NCI-H460 (cell line): Measurements from ENCODE around the gene KLF7. TPM values are rescaled to one million over a fixed set of nuclear protein-coding genes. Genes with fewer than 3 reads are reported as not detected.

Source experiments
- DNase-seq: peaks from one replicate; pipeline ENCODE4 v3.0.0-alpha.2; 2016; ENCODE audit warnings: low read depth; ENCODE audit errors: extremely low read depth
- total RNA-seq: library from RNA; depleted of rRNA; stranded (reverse); fragments of >200 nt; shearing (Covaris generic); gene quantifications from 2 replicates; pipeline ENCODE4 v1.2.3, GENCODE V29; 2014

KLF7 gene
- total RNA-seq, 1 experiment from 2014 or later = 22.3 TPM

GRCh38 chr2:207101984-207102383 lies 63.8 kb downstream of the KLF7 start:
- DNase-seq = no peak

- DNase-seq = no peak
Measured at GRCh38 chr2:207097278-207097677, 68.5 kb downstream of the KLF7 start.

GRCh38 chr2:207095963-207096362 lies 69.8 kb downstream of the KLF7 start:
- no peak for DNase-seq

DNA sequence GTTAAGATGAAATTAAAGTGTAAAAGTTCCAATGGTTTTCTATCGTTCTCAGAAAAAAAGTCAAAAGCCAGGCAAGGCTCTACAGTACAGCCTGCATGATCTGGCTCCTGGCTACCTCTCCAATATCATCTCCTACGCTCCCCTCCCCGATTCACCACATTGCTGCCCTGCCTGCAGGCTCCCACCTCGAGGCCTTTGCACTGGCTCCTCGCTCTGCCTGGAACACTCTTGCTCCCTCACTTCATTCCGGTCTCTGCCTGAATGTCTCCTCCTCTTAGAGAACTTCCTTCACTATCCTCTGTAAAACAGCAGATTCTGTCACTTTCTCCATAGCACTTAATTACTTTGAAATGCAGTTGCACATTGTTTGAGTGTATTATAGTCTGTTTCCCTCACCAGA lies 72.5 kb downstream of the KLF7 start:
- no peak for DNase-seq

DNA sequence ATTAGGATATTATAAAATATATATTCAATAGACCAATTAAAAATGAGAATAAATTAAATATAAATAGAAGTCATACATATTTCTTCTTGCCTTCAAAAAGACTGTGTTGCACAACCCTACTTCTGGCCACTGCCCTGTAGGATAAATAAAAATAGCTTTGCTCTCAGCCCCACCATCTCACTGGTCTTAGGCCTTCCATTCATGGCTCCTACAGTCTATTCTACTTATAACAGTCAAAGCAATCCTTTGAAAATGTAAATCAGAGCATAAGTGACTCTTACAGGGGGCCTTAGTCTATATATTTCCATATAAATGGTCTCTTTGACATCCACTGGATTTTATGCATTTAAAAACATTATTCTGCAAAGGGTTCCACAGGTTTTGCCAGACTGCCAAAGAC lies 72.9 kb downstream of the KLF7 start:
- no peak for DNase-seq

DNA sequence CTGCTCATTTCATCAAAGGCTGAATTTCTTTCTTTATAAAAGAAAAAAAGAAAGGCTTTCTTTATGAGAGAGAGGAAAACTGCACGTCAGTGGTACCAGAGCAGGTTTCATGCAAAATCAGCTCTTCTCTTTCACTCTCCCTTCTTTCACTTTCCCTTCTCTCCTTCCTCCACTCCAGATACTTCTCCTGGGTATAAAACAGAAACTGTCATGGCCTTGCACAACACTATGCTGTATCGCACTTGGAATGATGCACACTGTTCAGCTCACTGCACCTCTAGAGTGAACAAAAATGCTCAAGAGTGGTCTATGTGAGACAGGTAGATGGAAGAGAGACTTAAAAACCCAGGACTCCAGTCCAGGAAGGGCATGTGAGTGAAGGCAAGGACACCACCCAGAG lies 73.8 kb downstream of the KLF7 start:
- no peak for DNase-seq

DNA sequence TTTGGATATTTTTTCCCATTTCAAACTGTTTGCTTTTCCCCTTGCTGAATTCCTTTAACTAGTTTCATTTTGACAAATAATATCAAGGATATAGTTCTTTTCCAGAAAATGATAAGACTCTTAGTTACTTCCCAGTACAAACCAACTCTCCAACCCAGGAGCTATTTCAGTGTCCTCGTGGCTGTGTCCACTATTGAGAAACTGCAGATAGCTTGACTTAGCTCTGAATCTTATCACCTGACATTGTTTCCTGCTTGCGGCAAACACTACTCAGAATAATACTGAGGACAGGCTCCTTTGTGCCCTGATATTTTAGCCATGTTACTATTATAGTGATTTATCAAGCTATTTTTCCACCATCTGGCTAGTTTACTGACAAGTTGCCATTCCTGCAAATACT lies 74.6 kb downstream of the KLF7 start:
- no peak for DNase-seq

DNA sequence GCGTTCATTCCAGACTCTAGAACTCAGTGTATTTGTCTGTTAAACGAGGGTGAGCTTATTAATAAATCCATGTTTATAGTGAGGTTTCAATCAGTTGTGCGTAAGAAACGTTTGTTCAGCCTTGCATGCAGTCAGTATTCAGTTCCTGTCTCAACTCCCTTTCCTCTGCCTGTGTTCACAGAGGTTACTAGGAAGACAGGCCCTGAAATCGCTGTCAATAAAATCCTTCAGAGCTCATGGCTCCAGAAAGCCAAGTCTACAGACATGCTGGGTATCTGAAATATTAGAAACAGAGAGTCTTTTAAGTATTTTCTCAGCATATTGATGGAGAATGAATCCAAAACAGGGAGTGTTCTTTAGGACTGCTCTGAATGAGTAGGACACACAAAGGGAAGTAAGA lies 75.4 kb downstream of the KLF7 start:
- DNase-seq = no peak

DNA sequence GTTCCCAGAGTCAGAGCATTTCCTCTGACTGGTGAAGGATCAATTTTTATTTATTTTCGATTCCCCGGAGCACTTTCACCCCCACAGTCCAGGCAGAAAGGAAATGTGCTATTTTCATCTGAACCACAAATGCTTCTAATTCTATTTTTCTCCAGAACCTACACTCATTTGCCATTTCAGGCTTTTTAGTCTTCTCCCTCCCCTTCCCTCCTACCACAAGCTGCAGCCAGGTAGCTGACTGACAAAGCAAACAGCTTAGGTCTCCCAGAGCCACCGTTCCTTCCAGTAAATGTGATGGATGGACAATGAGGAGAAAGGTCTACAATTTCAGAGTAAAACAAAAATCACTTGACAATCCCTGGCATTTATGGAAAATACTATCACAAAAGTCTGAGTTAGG lies 76.9 kb downstream of the KLF7 start:
- no peak for DNase-seq

GRCh38 chr2:207088276-207088675 lies 77.5 kb downstream of the KLF7 start:
- no peak for DNase-seq

DNA sequence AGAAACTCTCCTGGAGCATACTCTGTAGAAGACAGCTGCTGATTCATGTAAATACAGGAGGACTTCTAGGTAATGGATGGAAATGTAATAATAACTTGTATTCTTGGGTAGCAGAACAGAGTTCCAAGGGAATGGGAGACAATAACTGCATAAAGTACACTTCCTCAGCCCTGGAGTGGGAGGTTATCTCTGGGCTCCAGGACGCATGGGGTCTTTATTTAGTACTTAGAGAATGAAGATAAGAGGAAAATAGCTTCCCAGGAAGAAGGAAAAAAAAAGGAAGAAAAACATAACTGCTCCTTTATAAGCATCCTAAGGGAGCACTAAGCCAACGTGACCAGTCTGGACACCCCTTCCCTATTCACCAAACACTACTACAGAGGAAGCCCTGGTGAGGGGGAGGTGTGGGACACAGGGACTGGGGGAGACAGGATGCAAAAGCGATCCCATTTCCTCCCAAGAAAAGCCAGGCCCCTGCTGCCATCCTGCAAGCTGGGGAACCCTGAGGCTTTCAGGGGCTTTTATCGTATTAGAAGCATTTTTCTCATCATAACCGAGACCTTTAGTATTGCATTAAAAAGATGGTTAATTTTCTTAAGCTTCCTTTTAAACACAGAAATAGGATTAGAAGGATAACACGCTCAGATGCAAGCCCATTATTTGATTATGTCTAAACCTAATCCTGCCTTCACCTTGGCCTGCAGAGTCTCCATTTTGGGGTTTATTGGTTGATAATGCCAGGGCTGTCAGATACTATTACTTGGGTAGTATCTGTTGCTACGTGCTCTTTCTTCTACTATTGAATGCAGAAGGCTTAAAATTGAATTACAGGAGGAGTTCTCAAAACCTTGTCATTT lies 78.5 kb downstream of the KLF7 start:
- DNase-seq = no peak

GRCh38 chr2:207086136-207086535 lies 79.6 kb downstream of the KLF7 start:
- no peak for DNase-seq

- DNase-seq = no peak
Measured at GRCh38 chr2:207085110-207085509, 80.6 kb downstream of the KLF7 start.

DNA sequence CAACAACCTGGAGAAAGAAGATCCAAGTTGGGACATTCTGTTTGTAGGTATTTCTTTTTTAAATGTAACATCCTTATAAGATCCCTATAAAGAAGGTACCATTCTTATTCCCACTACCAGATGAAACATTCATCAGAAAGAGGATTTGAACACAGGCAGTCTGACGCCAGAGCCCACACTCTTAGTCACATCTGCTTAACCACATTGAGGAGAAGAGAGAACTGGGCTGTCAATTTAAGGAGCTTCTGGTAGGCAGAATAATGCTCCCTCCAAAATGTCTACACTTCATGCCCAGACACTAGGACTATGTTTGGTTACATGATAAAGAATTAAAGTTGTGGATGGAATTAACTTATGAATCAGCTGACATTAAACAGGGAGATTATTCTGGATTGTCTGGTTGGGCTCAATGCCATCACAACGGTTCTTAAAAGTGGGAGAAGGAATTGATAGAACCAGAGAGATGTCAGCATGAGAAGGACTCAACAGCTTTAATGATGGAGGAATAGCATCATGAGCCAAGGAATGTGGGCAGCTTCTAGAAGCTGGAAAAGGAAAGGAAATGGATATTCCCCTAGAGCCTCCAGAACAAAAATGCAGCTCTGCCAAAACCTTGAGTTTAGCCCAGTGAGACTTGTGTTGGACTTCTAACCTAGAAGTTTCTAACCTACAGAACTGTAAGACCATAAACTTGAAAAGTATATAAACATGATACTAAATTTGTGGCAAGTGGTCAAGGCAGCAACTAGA lies 82.2 kb downstream of the KLF7 start:
- DNase-seq = no peak

DNA sequence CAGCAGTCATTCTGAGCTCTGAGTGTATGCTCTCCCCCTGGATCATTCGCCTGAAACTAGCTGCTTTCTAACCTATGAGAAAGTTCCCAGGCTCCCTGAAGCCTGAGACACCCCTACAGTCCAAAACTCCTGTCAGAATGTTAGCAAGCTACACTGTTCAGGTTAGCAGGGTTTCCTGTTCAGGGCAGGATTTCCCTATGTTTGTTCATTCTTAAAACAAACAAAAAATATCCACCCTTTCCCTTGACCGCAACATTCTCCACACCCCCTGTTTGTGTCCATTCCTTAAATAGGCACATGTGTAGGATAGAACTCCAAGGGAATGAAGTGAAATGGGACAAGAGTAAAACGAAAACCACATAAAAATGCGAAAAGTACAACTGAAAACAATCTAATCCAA lies 83.1 kb downstream of the KLF7 start:
- DNase-seq = no peak

DNA sequence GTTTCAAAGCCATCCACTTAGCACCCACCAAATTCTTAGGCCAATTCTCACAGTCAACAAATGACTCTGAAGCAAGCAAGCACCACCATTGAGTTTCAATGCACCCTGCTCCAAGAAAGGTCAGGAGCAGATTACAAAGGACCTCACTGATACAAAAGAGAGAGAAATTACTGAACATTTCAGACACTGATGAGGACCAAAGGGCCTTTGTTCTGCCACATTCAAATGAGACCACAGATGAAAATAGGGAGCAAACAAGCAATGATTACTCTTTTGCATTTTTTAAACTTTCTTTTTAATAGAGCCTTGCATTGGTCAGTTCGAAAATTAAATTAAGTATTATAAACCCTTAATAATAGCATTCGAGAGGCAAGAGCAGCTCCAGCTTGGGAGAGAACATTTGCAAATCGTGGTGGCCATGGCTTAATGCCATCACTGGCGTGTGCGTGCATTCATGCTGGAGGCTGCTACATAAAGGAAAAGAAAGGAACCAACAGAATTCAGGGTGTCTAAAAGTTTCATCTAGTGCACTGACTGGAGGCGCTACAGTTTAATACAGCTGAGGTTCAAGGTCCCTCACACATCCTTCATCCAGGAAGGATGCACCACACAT lies 87.5 kb downstream of the KLF7 start:
- no peak for DNase-seq

- DNase-seq = no peak
Measured at GRCh38 chr2:207077266-207077665, 88.5 kb downstream of the KLF7 start.

DNA sequence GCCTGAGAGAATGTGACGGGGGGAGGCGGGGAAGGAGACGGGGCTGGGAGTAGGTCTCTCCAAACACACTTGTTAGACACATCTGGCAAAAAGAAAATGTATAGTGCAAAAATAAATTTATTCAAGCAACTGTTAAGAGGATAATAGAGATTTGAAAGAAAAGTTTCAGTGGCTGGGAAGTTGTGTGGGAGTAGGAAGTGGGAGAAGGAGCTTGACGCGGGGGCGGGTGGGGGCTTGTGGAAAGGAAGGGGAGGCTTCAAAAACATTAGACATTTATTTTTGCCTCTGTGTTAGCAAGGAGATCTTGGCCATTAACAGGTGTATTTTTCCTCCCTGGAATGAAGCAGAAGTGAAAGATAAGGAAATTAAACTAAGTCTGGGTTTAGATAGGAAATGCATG lies 90.3 kb downstream of the KLF7 start:
- no peak for DNase-seq

- no peak for DNase-seq
Measured at GRCh38 chr2:207073801-207074678, 91.7 kb downstream of the KLF7 start.

DNA sequence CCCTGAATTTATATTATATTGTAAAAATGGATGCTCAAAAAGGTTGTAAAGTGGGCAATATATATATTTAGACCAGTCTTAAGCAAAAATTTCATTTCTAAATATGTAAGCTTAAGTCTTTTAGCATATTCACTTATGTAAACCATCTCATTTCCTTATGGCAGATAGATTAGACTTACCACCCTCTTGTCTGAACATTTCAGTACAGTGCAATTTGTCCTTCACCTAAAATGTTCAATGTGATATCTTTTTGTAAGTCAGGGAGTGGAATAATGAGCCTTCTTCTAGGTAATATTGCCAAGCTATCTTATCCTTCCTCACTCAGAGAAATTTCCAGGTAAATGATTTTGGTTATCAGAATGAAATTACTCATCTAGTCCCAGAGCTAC lies 92.3 kb downstream of the KLF7 start:
- no peak for DNase-seq

DNA sequence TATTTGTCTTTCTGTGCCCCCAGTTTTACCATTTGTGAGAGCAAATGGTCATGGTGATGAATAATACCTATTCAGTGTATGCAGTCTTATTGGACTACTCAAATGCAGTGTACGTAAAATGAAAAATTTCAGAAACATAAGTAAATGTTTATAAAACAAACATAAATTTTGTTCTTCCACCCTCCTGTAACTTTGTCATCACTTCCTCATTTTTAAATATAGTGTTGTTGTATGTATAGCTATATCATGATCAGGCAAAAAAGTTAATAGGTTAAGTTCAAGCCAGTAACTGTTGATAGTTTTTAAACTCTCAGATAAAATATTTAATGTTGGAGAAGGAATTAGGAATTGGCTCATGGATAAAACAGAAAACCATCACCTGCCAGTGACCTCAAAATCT lies 93.2 kb downstream of the KLF7 start:
- no peak for DNase-seq
